GM21723 (cell line): ENCODE measurements around the gene COL23A1.

Source experiments
- ATAC-seq: cut with Tn5 transposase; IDR thresholded peaks from one replicate; pipeline ENCODE4 v1.9.1; 2021; ENCODE audit warnings: mild to moderate bottlenecking, moderate library complexity; ENCODE audit not compliant: unreplicated experiment

COL23A1 gene

DNA sequence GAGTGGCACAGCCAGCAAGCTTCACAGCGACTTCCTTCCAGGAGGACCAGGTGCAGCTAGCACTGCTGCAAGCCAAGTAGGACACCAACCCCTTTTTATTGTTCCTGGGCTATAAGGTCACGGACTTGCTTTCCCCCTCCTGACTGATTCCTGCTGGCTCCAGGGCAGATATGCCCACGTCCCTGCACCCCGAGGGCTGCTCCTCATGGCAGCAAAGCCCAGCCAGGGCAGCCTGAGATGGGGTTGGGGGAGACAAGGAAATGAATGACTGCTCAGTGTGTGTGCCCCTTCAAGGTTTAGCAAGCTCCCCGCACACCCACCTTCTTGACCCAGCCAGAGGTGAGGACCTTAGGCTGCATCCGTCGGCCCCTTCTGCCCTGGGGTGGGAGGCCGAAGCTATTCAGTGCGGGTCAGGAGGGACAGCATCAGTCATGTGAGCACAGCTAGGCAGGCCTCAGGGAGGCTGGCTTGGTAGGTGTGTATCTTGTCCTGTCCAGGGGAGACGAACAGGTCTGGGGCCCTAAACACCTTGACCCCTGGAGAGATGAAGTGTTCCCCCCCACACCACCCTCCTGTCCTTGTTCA, 221.4 kb downstream of the COL23A1 start:
- ATAC-seq, result no peak

DNA sequence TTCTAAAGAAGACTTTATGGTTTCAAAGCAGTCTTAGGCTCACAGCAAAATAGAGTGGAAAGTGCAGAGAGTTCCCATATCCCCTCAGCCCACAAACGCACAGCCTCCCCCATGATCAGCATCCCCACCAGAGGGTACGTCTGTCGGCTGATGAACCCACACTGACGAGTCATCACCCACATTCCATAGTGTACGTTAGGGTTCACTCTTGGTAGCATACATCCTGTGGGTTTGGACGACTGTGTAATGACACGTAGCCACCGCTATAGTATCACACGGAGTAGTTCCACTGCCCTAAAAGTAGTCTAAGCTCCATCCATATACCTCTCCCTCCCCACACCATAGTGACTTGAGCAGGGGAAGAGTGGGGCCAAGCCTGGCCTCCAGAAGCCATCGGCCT, 221.9 kb downstream of the COL23A1 start:
- ATAC-seq, result no peak

DNA sequence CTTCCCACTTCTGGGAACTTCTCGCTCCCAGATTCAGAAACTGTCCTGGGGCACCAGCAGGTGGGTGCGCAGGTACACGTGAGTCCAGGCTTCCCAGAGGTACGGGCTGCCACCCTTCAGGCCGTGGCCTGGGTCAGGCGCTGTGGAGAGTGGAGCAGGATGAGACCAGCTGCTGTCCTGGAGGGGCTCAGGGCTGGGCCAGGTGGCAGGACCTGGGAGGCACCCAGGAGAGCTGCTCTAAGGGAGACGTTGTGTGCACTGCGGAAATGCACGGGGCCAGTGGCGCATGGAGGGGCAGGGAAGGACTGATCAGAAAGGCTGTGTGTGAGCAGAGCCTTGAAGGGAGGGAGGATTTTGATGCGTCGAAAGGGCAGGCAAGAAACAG, 222.5 kb downstream of the COL23A1 start:
- no peak for ATAC-seq

DNA sequence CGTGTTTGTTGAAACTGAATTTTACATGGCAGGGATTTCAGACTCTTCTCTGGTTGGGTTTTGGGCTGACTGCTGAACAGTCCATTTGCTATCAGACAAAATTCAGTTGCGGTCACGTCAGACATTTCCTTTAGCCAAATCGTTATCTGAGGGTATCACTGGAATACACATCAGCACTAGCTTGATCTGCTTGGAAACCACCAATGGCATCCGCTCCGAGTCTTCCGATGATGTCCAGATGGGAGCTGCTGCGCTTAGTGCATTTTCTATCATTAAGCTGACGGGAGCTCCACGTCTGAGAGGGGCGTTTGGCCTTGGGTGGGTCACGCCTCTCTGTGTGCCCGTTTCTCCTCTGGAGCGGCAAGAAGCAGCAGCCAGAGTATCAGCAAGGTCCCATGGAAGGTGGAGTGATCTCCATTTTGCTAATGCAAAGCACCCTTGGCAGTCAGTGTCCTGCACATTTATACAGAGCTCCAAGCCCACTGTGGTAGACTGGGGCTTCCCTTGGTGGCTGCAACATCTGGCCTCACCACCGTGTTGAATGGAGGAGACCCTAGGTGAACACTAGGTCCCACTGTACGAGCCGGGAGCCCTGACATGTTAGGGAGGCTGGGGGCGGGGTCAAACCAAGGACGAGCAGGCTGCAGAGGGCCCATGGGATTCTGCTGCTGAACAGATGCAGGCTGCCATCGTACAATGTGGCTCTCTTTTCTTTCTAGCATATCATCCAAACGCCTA, 223.0 kb downstream of the COL23A1 start:
- ATAC-seq, result no peak

DNA sequence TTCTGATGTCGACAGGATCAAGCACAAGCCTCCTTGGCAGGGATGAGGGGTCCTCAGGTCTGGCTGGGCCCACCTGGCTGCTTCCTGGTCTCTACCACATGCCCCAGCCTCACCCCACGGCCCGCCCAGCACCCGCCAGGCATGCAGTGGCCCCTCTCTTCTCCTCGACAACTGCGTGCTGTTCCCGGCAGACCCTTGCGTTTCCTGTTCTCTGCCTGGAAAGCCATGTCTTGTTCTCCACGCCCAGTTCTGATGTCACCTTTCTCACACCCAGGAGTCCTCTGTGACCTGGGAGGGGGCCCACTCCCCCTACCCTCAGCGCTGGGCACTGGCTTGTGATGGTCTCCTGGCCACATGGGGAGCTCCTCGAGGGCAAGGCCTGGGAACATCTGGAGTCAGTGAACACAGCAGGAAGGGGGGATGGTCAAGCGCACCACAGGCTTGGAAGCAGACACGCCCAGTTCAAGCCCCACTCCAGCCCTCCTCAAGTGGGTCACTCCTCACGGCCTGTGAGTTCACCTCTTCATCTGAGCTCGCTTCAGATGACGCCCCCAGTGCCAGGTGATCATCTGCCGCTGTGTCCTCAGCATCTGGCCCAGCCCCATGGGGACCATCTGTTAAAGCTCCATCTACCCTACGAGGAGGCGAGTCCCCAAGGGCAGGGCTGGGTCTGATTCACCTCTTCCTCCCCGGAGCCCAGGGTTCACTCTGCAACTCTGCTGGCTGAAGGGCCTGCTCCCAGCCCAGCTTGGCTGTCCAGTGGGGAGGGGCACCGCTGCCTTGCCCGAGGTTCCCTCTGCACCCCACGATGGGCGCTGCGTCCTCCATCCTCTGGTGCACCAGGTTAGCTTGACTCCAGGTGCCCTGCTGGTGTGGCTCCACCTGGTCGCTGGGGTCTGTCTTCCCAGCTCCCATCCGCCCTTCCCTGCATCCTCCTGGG, 224.4 kb downstream of the COL23A1 start:
- ATAC-seq, result no peak

DNA sequence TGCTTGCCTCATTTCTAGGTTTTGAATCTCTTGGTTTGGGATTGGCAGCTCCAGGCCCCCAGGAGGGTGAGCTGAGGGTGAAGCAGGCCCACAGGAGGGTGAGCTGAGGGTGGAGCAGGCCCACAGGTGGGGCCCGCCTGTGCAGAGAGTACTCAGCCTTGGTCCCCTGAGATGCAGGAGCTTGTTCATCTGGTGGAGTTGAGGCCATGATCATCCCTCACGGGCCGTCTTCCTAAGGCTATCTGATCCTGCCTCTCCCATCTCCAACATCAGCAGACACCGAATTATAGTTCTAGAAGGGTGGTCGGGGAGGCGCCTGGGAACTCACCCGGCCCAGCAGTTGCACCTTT, 225.9 kb downstream of the COL23A1 start:
- ATAC-seq, result no peak

DNA sequence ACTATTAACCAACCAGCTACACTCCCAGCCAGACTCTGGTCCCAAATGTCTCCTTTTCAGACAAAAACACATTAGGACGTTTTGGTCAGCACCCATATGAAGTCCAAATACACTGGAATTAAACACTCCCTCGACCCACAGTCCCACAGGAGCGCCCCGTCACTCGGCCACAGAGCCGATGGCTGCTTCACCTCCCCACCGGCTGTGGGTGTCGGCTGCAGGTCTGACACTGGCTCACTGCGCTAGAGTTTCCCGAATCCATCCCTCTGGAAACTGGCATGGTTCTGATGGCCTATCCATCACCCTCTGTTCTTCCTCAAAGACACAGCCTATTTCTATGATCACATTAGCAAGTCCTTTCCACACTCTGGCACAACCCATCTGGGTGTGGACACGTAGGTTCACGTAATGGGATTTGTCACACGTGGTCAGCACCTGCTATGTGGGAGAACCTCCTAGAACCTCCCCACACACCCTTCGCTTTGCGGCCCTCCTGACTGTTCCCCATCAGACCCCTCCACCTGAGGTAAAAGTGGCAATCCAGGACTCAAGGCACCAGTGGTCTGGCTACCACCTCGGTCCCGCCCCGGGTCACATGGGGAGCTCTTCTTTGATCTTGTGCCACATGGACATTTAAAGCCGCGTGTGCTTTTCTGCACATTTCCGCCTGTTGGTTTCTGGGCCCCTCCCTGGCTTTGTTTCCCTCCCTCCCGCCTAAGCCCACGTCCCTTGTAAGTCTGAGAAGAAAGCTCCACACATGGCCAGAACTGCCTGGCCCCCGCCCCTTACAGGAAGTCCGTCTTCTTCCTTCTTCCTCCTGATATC, 226.5 kb downstream of the COL23A1 start:
- no peak for ATAC-seq

DNA sequence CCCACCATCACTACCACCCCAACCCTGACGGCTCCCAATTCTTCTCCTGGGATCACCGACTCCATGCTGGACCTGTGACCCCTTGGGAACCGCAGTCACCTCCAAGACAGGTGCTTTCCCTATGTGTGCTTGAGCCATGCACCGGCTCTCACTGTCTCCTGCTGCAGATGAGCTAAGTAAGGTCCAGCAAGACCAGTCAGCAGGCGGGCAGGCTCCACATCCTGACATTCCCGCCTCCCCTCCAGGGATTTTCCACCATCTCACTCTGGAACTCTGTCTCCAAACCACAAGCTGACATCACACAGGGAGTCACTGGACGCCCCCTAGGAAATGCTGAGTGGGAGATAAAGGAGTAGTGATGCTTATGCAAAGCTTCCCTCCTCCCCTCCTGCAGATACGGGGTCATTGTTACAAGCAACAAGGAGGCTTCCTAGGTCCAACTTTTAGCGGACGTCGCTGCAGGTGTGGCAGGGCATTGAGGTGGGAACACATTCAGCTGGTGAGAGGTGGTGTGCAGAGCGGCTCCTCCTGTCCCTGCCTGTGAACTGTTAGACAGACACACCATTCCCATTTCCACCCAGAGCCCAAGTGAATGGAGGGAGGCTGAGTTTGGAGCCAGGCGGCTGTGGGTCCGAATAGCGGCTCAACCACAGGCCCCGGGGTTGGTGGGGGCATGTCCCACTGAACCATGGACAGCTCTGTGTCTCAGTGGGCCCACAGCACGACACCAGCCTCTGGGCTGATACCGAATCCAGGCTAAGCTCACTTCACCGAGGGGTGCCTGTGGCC, 228.3 kb downstream of the COL23A1 start:
- ATAC-seq, result no peak

DNA sequence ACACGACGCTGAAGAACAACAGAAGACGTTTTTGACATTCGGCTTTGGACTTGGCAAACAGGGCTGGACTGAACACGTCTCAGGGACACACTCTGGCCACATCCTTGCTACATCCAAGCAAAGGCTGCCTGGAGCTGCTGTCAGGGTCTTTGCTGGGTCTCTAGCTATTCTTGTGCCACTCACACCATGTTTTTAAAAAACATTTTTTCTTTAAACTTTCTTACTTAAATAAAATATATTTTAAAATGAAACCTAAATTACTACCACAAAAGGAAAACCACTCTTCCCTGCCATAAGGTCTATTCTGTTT, 229.3 kb downstream of the COL23A1 start:
- ATAC-seq, result no peak

DNA sequence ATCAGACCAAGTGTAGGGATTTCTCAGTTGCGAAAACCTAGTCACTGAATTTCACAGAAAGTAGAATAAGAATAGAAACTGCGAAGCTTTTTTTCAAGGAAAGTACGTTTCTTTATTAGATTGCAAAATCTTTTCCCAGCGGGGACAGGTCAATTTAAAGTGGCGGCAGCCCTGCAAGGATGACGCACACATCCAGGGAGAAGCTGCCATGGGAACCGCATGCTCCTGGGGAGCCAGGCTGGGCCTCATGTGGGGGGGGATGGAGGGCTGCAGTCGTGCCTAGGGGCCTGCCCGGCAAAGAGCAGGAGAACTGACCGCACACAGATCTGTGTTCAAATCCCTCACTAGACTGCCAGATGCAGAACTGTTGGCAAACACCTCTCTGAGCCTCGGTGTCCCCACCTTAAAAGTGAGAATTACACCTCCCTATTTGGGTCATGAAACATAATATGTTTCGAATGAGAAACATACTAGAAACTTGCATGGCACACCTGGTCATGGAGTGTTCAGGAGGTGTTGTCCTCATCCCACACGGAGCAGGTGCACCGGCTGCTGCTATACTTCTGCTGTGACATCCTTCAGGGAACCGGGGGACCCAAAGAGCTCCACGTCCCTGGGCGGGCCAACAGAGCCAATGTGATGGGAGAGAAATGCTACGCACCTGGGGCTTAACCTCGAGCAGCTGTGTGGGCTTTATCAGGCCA, 229.8 kb downstream of the COL23A1 start:
- ATAC-seq, result no peak

DNA sequence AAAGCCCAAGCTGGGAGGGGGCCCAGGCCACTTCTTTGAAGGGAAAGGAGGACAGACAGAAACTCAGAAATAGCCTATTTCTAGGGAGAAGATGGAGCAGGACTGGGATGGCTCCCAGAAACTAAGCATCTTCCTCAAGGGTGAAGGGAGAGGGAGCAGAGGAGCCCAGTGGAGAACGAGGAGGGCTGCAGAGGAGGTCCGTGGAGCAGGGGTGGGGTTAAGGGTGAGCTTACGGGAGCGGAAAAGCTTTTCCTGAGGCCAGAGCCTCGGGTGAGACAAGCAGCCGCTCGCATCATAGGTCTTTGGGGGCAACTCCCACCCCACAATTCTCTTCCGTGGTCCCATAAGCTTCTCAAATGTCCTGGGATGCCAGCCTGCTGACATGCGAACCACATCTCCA, 230.5 kb downstream of the COL23A1 start:
- ATAC-seq, result no peak

DNA sequence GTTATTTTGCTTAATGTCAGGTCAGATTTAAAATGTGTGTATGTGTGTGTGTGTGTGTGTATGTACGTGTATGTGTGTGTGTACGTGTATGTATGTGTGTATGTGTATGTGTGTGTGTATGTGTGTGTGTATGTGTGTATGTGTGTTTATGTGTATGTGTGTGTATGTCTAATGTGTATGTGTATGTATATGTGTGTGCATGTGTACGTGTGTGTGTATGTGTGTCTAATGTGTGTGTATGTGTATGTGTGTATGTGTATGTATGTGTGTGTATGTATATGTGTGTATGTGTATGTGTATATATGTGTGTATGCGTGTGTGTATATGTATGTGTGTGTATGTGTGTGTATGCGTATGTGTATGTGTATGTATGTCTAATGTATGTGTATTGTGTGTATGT, 232.5 kb downstream of the COL23A1 start:
- no peak for ATAC-seq

DNA sequence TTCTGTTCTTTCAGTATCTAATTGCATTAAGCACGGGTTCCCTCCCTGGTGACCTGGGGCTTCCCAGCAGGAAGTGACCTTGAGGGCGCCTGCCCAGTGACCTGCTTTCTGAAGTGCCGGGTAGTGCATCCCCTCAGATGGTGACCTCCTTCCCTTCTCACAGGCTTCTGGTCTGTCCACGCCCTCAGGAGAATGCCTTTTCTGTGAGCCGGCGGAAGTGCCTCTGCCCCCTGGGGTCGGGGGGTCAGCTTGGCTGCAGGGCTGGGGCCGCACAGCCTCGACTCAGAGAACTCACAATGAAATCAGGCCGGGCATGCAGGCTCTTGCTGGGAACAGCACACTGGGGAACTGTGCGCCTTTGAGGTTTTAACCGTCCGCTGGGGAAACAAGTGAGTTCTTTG, 233.1 kb downstream of the COL23A1 start:
- ATAC-seq, result no peak

DNA sequence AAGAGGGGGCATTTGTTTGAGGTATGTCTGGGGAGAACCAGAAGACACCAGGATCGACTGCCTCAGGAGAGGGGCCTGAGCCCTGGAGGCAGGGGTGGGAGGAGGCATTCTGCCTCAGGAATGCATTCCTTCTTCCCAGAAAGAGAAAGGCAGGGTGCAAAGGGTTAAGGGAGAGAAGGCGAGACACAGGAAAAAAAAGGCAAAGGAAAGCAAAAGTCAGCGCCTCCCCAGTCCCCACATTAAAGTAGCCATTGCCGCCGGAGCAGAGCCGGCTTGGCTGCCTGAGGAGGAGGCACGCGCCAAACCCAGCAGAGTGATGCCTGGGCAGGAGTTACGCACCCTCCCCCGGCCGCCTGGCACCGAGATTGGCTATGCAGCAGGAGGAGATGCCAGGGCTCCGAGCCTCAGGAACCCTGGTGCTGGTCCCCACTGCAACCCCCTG, 233.7 kb downstream of the COL23A1 start:
- no peak for ATAC-seq

DNA sequence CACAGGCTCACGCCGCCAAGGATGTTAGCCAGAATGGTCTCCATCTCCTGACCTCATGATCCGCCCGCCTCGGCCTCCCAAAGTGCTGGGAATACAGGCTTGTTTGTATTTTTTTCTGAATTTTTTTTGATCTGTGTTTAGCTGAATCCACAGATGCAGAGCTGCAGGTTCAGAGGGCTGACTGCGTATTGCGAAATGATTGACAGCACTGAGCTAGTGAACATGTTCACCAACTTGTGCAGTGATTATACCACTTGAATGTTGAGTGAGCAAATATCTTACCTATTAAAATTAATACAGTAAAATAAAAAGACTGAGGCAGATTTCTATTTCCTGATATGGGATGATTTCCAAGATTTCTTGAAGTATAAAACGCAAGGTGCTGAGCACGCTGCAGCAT, 234.5 kb downstream of the COL23A1 start:
- no peak for ATAC-seq

DNA sequence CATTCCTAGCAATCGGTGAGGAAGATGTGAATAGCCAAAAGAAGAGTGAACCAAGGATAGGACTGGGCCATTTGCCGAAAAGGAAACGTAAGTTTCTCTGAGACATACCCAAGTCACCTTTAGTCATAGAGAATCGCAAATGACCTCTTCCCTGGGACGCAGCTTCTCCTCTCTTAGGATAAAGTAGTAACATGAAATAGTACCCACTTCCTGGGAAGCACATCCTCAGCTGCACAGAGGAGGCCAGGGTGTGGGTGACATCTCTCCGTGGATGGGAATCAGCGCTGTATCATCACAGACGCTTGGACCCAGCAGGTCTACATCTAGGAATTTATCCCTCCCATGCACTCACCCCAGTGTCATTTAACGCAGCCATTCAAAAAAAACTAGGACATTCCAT, 236.7 kb downstream of the COL23A1 start:
- no peak for ATAC-seq

DNA sequence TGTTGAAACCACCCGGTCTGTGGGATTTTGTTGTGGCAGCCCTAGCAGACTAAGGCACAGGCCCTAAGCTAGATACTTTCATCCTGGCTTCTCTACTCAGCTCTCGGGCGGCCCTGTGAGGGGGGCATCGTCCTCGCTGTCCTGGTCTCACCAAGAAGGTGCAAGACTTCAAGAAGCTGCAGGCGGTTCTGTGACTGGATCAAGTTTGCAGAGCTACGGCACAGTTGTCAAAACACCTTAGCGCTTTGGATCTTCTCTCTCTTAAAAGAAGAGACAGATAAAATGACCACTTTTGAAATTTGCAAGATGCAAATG, 238.2 kb downstream of the COL23A1 start:
- ATAC-seq, result no peak

DNA sequence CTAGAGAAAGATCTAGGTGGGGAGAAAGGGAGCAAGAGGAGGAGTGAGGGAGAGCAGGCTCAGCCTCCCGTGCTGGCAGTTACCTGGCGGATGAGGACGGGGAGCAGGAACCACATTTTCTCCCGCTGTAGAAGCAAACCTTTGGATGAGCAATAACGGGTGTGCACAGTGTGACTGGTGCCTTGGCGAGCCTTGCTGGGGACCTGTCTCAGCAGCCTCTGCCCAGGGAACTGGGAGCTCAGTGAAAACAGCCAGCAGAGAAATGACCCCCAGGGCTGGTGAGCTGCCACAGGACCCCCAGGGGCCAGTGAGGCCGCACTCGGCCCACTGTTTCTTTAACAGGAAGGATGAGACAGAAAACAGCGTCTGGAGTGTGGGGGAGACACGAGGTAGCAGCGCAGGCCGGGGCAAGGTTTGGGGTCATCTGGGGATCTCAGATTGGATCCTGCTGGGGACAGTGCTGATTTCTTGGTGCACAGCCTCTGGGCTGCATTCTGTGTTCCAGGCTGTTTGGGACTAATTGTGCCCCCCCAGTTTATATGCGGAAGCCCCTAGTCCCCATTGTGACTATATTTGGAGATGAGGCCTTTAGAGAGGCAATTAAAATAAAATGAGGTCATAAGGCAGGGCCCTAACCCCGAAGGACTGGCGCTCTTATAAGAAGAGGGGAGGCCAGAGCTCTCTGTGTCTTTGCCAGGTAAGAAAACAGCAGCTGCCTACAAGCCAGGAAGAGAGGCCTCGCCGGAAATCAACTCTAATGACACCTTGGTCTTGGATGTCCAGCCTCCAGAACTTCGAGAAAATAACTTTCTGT, 238.8 kb downstream of the COL23A1 start:
- no peak for ATAC-seq
